GM19240 (cell line): ENCODE measurements around the gene CCNA1.

Source experiments
- DNase-seq: peaks from one replicate; pipeline ENCODE4 v3.0.0; 2011; ENCODE audit warnings: low spot score; ENCODE audit not compliant: insufficient read length

The CCNA1 gene

GRCh38 chr13:36453516-36453915 lies 21.2 kb downstream of the CCNA1 start:
- no peak for DNase-seq

GRCh38 chr13:36454121-36454520 lies 21.8 kb downstream of the CCNA1 start:
- no peak for DNase-seq

DNA sequence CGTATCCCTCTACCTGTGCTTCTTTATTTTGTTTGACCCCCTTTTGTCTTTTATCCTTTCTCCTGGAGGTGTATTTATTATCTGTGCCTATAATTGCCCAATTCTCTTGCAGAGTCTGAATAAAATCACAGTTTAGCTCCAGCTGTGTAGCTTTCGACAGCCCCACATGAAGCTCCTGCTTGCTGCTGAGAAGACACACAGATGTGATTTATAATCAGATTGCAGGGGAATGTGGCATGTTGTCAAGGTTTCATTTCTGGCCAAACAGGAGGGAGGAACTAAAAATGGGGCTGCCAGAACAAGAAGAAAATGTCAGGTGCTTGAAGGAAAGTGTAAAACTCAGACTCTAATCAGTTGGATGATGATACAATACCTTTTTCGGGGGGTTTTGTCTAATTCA lies 22.7 kb downstream of the CCNA1 start:
- no peak for DNase-seq

DNA sequence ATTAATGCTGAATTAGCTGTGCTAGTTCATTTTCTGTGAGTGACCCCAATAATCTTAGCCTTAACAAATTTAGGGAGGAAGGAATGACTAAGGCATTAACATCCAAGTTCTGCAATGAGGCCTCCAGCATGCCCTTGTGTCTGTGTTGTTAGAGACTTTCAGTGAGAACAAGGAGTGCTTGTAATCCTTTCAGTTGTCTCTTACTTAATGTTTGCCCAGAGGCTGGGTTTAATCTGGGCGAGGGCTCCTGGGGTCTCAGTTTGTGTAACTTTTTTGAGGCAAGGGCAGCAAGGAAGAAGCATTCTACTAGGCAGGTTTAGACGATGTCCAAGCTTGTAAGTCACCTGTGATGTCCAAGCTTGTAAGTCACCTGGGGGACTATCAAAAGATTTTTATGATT lies 24.3 kb downstream of the CCNA1 start:
- DNase-seq = no peak

DNA sequence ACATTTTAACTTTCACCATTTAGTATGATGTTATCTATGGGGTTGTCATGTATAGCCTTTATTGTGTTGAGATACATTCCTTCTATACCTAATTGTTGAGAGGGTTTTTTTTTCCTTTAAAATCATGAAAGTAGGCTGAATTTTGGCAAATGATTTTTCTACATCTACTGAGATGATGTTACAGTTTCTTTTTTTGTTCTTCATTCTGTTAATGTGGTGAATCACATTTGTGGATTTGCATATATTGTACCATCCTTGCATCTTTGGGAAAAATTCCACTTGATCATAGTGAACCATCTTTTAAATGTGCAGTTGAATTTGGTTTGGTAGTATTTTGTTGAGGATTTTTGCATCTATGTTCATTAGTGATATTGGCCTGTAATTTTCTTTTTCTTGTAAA lies 29.2 kb downstream of the CCNA1 start:
- no peak for DNase-seq

DNA sequence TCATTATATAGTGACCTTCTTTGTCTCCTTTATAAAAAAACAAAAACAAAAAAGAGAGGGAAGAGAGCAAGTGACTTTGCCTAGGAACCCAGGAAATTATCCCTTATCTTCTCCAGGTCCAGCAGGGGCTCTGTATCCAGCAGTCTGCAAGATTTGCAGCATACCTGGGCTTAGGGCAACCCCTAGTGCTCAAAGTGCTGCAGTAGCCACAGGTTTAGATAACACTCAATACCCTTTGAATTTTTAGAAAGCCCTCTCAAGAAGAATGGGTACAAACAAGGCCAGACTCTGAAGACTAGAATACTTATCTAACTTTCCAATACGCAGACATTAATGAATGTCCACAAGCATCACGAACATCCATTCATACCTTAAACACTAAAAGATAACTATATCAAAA lies 43.2 kb downstream of the CCNA1 start:
- DNase-seq = no peak

DNA sequence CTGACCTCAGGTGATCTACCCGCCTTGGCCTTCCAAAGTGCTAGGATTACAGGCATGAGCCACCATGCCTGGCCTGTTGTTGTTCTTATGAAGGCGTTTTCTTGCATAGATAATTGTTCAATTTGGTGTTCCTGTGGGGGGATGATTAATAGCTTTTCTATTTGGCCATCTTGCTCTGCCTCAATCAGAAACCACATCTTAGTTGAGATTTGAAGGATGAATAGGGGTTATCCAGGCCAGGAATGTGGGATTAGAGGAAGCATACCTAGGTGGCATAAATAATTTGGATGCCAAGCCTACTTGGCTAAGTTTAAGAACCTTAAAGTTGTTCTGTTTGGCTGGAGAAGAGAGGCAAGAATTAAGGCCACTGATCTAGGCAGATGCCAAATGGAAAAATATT lies 44.4 kb downstream of the CCNA1 start:
- DNase-seq = no peak

DNA sequence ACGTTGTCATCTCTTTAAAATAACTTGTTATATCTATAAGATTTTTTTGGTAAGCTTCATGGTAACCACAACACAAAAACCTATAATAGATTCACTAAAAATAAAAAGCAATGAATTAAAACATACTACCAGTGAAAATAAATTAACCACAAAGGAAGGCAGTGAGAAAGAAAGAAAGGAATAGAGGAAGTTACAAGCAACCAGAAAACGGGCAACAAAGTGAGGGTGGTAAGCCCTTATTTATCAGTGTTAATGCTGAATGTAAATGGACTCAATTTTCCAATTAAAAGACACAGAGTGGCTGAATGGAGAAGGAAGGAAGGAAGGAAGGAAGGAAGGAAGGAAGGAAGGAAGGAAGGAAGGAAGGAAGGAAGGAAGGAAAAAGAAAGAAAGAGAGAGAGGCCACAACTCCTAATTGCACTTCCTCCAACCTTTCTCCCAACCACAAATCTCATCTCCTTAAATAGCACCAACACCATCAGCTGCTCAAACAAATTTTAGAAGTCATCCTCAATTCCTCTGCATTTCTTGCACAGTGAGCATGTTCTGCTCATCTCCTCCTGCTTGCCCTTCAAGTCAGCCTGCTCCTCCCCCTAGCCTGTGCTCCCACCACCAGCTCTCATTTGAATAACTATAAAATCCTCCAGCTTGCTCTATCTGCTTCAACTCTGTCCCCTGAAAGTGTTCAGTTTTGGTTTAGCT lies 48.6 kb downstream of the CCNA1 start:
- DNase-seq = no peak

DNA sequence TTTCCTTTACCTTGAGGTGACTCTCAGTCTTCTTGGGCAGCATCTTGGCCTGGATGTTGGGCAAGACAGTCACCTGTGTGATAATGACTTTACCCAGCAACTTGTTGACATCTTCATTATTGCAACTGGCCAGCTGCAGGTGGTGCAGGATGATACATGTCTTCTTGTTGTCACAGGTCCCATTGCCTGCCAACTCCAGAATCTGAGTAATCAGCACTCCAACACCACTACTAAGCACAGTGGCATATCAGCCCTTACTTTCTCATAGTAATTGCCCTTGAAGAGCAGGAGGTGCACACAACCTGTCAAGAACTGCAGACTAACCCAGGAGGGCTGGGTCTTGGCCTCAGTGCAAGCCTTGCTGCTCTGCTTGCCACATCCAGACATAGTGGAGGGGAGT lies 57.8 kb downstream of the CCNA1 start:
- no peak for DNase-seq
